ENCODE results near the gene CTXND1.

DNA sequence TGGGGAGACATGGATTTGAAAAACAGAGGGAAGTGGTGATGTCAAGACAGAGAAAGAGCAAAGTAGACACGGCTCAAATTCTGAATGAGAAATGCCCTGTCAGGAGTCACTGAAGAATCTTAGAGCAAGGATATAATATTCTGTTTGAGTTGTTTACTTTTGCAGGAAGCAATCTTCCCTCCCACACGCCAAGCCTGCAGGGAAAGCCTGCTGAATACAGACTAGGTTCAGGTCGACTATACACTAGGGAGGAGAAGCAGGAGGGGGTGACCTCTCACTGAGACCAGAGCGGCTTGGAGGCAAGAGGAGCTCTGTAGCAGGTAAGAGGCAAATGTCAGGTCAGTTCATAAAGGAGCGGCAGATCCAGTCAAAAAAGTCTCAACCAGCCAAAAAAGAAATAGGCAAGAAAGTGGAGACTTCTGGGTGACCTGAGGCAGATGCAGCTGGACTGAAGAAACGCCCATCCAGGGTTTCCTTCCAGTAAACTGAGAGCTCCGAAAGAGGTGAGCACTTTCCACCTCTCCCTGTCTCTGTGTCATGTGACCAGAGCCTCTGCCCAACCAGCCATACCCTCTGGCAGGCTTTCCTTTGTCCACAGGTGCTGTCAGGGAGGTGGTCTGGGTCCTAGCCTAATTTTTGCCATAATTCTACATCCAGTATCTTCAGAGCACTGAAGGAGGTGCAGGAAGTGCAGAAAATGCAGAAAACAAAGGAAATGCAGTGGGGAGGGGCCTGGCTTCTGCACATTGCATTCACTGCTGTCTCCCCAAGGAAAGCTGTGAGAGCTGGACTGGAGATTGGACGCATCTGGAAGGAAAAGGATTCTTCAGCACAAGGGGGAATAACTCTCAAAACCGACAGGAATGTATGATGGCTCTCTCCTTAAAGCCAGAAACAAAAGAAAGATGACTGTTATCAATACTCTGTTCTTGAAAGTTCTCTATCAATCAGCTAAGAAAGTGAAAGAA, 37.8 kb upstream of the CTXND1 start:
- TF ChIP-seq RAD21 (IDR thresholded peaks at IDR 0.05; ENCODE audit: low read length) (no peak), RCOR1 (IDR thresholded peaks at IDR 0.05; ENCODE audit: insufficient replicate concordance, low read length) (no peak), MXI1 (IDR thresholded peaks at IDR 0.05; ENCODE audit: borderline replicate concordance, low read depth, low read length) (no peak), RFX5 (IDR thresholded peaks at IDR 0.05; ENCODE audit: low read depth, low read length) (no peak), POLR2A (IDR thresholded peaks at IDR 0.05; ENCODE audit: low read depth, low read length) (no peak), MAFK (IDR thresholded peaks at IDR 0.05; ENCODE audit: low read depth, low read length) (no peak), MAZ (IDR thresholded peaks at IDR 0.05; ENCODE audit: borderline replicate concordance, low read depth, low read length) (no peak)
- TF ChIP-seq, protein P1, sequence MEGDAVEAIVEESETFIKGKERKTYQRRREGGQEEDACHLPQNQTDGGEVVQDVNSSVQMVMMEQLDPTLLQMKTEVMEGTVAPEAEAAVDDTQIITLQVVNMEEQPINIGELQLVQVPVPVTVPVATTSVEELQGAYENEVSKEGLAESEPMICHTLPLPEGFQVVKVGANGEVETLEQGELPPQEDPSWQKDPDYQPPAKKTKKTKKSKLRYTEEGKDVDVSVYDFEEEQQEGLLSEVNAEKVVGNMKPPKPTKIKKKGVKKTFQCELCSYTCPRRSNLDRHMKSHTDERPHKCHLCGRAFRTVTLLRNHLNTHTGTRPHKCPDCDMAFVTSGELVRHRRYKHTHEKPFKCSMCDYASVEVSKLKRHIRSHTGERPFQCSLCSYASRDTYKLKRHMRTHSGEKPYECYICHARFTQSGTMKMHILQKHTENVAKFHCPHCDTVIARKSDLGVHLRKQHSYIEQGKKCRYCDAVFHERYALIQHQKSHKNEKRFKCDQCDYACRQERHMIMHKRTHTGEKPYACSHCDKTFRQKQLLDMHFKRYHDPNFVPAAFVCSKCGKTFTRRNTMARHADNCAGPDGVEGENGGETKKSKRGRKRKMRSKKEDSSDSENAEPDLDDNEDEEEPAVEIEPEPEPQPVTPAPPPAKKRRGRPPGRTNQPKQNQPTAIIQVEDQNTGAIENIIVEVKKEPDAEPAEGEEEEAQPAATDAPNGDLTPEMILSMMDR (conservative IDR thresholded peaks at IDR 0.05; ENCODE audit: low read depth, low read length): no peak

Measured in IMR-90 (cell line).